ENCODE data around the gene PGGT1B.

DNA sequence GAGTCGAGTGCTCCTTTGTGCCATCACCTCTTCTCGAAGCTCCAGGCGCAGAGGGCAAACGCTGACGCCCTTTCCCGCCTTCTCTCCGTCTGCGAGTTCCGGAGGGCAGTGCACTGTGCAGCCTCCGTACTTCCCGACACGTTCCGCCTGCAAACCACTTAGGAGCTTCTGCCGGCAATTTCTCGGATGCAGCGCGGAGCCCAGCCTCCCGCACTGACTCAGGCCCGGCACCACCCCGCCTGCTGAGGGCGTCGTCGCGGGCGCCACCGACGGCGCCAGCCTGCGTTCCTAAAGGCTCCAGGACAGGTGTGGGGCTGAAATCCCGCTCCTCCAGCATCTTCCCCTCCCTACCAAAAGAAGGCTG, 83.7 kb downstream of the PGGT1B start:
- no peak for TF ChIP-seq ATF3 (IDR thresholded peaks at IDR 0.05; ENCODE audit: insufficient read depth, low read depth, low read length)
- TF ChIP-seq POLR2A (IDR thresholded peaks at IDR 0.05; ENCODE audit: control extremely low read depth in 1 of 2, low read depth in 2 of 2, low read length in 2 of 2): no peak
- no peak for TF ChIP-seq ATF2 (IDR thresholded peaks at IDR 0.05; ENCODE audit: low read length)
- no peak for TF ChIP-seq TEAD4 (IDR thresholded peaks at IDR 0.05; ENCODE audit: low read depth, low read length)

Measured in H1 (cell line).